Activated CD8-positive, alpha-beta T cell treated with anti-CD3 and anti-CD28 coated beads for 36 hours (primary cell): ENCODE measurements around the gene SLC38A2. TPM values are rescaled to one million over a fixed set of nuclear protein-coding genes. Genes with fewer than 3 reads are reported as not detected.

ENCODE experiments used
- ATAC-seq: fragments of 200-7000 bp; cut with Tn5 transposase; one replicate; pipeline ENCODE4 v1.10.0; 2021; ENCODE audit warnings: mild to moderate bottlenecking, moderate library complexity
- CTCF ChIA-PET: fragments of 350-600 bp; sonication (Branson Sonifier 250); formaldehyde crosslinking; loops from one replicate; lab custom pipeline; 2021; ENCODE audit warnings: antibody characterized with exemption; lab: Charles Lee
- POLR2A ChIA-PET: fragments of 350-600 bp; sonication (Branson Sonifier 250); formaldehyde crosslinking; loops from one replicate; lab custom pipeline; 2021; ENCODE audit warnings: antibody characterized with exemption; lab: Charles Lee
- DNase-seq: peaks from one replicate; pipeline ENCODE4 v3.0.0-alpha.2; 2020
- H3K27ac Mint-ChIP-seq: one replicate; pipeline ENCODE4 v1.8.0; 2021; ENCODE audit warnings: mild to moderate bottlenecking, mixed read lengths
- H3K27me3 Mint-ChIP-seq: one replicate; pipeline ENCODE4 v1.8.0; 2021; ENCODE audit warnings: mixed read lengths
- H3K36me3 Mint-ChIP-seq: one replicate; pipeline ENCODE4 v1.8.0; 2021; ENCODE audit warnings: low read depth, mixed read lengths
- H3K4me1 Mint-ChIP-seq: one replicate; pipeline ENCODE4 v1.8.0; 2021; ENCODE audit warnings: low read depth, mixed read lengths
- H3K4me3 Mint-ChIP-seq: one replicate; pipeline ENCODE4 v1.8.0; 2021; ENCODE audit warnings: mild to moderate bottlenecking, moderate library complexity, mixed read lengths
- H3K9me3 Mint-ChIP-seq: one replicate; pipeline ENCODE4 v1.8.0; 2021; ENCODE audit warnings: mixed read lengths
- CTCF ChIP-seq: fragments of 200-600 bp; IDR thresholded peaks from one replicate; pipeline ENCODE4 v1.8.0; 2022; ENCODE audit warnings: antibody characterized with exemption, mild to moderate bottlenecking
- intact Hi-C: fragments of 100-400 bp; cut with micrococcal nuclease; formaldehyde crosslinking; loops from one replicate; pipeline ENCODE4 v1.10.0; 2022
- total RNA-seq, 2 experiments: library from RNA; stranded (reverse); gene quantifications; one replicate each; pipeline ENCODE4 v1.2.3, GENCODE V29; 2021

Gene SLC38A2
- total RNA-seq, 2 experiments from 2014 or later = 216 to 219 TPM

- ATAC-seq (no peak), DNase-seq (no peak)
- H3K27me3 Mint-ChIP-seq = peaks cover 2% of the 10 kb centered on the region
- H3K27ac Mint-ChIP-seq = no peak overlapping the region
- POLR2A ChIA-PET = no interaction called here
- CTCF ChIA-PET = no interaction called here
- no peak for TF ChIP-seq CTCF
- intact Hi-C loops = no loop called here
- no peaks in the 10 kb centered on the region for H3K9me3 Mint-ChIP-seq
- H3K36me3 Mint-ChIP-seq = no peaks in the 10 kb centered on the region
- H3K4me1 Mint-ChIP-seq = no peaks in the 10 kb centered on the region
- H3K4me3 Mint-ChIP-seq = no peak overlapping the region
These were observed 51.8 kb downstream of the SLC38A2 start for GRCh38 chr12:46320731-46321130.

GRCh38 chr12:46318037-46318436, 54.5 kb downstream of the SLC38A2 start:
- Mint-ChIP-seq H3K27me3 (peaks cover 2% of the 10 kb centered on the region), H3K4me3 (no peak overlapping the region), H3K27ac (no peak overlapping the region), H3K4me1 (no peaks in the 10 kb centered on the region), H3K36me3 (no peaks in the 10 kb centered on the region), H3K9me3 (no peaks in the 10 kb centered on the region)
- POLR2A ChIA-PET = interaction anchor here (0.6 kb wide), 1 partner anchor 143 kb away, joined by 3 read pairs; no protein-coding TSS in a partner anchor
- CTCF ChIA-PET = interaction anchor here (1.0 to 1.4 kb wide), 2 partner anchors 15 to 39 kb away, joined by 3 read pairs; no protein-coding TSS in a partner anchor
- TF ChIP-seq CTCF = no peak
- no peak for DNase-seq
- ATAC-seq = no peak
- intact Hi-C loops = no loop called here

Other genes with a start within 250 kb of the SLC38A2 start
- gene SLC38A1, start 103.7 kb downstream of the SLC38A2 start, total RNA-seq = 100 to 1,000 TPM; 167 to 168 TPM